H1 (cell line): Measurements from ENCODE around the gene MYO1G.

ENCODE experiments used
- POLR2A ChIP-seq, 2 experiments: IDR thresholded peaks; 1 replicate in 1 of 2; 2 replicates in 1 of 2; pipeline ENCODE4 v1.6.1; 2011; ENCODE audit warnings: low read depth in 2 of 2, low read length in 2 of 2, mild to moderate bottlenecking in 2 of 2; ENCODE audit errors: control extremely low read depth in 1 of 2
- SP1 ChIP-seq: IDR thresholded peaks from 2 replicates; pipeline ENCODE4 v1.6.1; 2011; ENCODE audit warnings: low read depth, low read length

DNA sequence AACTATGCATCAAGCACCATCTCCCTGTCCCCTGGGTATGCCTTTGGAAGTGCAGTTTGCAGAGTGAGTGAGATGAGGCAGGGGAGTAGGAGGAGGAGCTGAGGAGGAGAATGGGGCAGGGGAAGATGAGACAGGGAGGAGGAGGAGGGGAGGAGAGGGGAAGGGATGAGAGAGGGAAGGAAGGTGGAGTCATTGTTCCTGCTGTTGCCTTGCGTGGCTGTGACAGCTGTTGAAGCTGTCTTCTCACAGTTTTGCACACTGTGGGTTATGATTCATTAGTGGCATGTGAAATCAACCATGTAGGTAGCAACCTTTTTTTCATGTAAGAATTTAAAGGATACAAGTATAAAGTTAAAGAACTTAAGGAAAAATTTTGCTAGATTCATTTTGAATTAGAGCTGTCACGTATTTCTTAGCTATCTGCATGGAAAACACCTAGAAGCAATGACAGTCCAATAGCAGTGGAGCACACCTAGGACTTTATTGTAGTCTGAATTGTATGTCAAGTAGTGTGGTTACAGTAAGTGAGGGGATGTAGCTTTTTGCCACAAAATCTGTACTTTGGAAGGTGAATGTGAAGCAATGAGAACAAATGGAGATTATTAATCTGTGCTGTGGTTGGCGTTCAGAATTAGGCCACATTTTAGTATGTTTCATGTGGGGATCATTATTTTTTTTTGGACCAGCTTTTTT, 42.9 kb upstream of the MYO1G start:
- TF ChIP-seq POLR2A (IDR thresholded peaks at IDR 0.05; ENCODE audit: control extremely low read depth in 1 of 2, low read depth in 2 of 2, low read length in 2 of 2): no peak
- no peak for TF ChIP-seq SP1
